MM.1S (cell line): ENCODE data around the gene KIF1C.

ENCODE experiments used
- CTCF ChIP-seq: fragments of 300-600 bp; sonication (generic); IDR thresholded peaks from 2 replicates; pipeline ENCODE4 v1.5.1; 2016; ENCODE audit warnings: antibody characterized with exemption, low read length, mixed read lengths
- EZH2 ChIP-seq: fragments of 300-600 bp; sonication (generic); optimal IDR thresholded peaks from 2 replicates; pipeline ENCODE3; 2017; ENCODE audit warnings: low read depth, mild to moderate bottlenecking, antibody characterized with exemption, low read length, mixed read lengths
- EZH2phosphoT487 ChIP-seq: fragments of 300-600 bp; sonication (generic); IDR thresholded peaks from 2 replicates; pipeline ENCODE4 v1.6.1; 2018; ENCODE audit warnings: antibody characterized with exemption, low read length

DNA sequence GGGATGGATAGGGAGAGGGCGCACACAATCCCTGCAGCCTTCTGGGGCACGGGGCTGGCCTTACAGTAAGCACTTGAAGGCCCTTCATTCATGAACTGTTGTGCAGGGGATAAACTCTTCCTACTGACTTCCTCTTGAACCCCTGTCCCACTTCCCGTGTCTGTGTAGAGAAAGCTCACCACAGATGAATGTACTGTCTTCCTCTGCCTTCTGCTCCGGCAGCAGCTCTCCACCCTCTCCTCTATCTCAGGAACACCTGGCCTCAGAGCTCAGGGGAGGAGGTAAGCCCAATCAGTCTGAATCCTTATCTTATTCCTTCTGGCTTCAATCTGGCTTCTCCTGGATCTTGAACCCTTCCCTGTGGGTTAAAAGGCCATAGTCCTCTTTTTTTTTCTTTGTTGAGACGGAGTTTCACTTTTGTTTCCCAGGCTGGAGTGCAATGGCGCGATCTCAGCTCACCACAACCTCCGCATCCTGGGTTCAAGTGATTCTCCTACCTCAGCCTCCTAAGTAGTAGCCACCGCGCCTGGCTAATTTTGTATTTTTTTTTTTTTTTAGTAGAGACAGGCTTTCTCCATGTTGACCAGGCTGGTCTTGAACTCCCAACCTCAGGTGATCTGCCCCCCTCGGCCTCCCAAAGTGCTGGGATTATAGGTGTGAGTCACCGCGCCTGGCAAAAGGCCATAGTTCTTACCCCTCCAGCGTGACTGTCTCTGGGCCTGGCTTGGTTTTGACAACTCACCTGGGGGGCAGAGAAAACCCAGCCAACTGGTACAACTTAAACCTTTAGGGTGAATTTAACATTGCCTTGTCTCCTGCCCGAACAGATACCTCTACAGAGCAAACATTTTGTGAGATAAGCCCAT lies 44.6 kb downstream of the KIF1C start:
- TF ChIP-seq CTCF (no peak), EZH2 (no peak), EZH2phosphoT487 (no peak)
